K562 (cell line): ENCODE measurements around the gene CCDC106. TPM values are rescaled to one million over a fixed set of nuclear protein-coding genes. Genes with fewer than 3 reads are reported as not detected.
A peak's percentile ranks its signal among the peaks of the same experiment; 100 is the strongest.

Experiments used
- BACH1 ChIP-seq: fragments of 200-800 bp; sonication (Bioruptor generic); IDR thresholded peaks from 2 replicates; pipeline ENCODE4 v1.6.1; 2016; ENCODE audit warnings: missing genetic modification characterization, missing compliant biosample characterization
- CBFB ChIP-seq: sonication (generic); formaldehyde crosslinking; IDR thresholded peaks from 2 replicates; pipeline ENCODE4 v1.4.0; 2020; ENCODE audit warnings: mild to moderate bottlenecking, missing genetic modification reagents
- CXXC5 ChIP-seq: fragments of 250-450 bp; sonication (Bioruptor Pico); IDR thresholded peaks from 2 replicates; pipeline ENCODE4 v1.8.0; 2022; ENCODE audit warnings: inconsistent platforms, mild to moderate bottlenecking, moderate library complexity
- DACH1 ChIP-seq: fragments of 450-650 bp; IDR thresholded peaks from 2 replicates; pipeline ENCODE4 v1.6.1; 2018; ENCODE audit not compliant: partially characterized antibody
- JUNB ChIP-seq: fragments of 450-650 bp; formaldehyde crosslinking; conservative IDR thresholded peaks from 2 replicates; pipeline ENCODE4 v1.4.0; 2020; ENCODE audit warnings: mild to moderate bottlenecking
- KAT8 ChIP-seq: fragments of 450-650 bp; IDR thresholded peaks from 2 replicates; pipeline ENCODE4 v1.6.1; 2016; ENCODE audit warnings: low read depth, mild to moderate bottlenecking
- KLF1 ChIP-seq: fragments of 450-650 bp; IDR thresholded peaks from 2 replicates; pipeline ENCODE4 v1.6.1; 2016; ENCODE audit warnings: missing genetic modification characterization, missing compliant biosample characterization
- MECOM ChIP-seq: fragments of 250-450 bp; sonication (Bioruptor Pico); IDR thresholded peaks from 2 replicates; pipeline ENCODE4 v1.8.0; 2022; ENCODE audit warnings: inconsistent platforms
- NCOA2 ChIP-seq, 2 experiments: fragments of 450-650 bp; IDR thresholded peaks; 2 replicates each; pipeline ENCODE4 v1.6.1; 2018; ENCODE audit warnings: mild to moderate bottlenecking in 2 of 2, moderate library complexity in 1 of 2; ENCODE audit not compliant: partially characterized antibody in 2 of 2
- POLR2B ChIP-seq: fragments of 450-650 bp; IDR thresholded peaks from 2 replicates; pipeline ENCODE4 v1.6.1; 2018; ENCODE audit warnings: low read depth; ENCODE audit not compliant: partially characterized antibody
- RBM25 ChIP-seq: fragments of 200-400 bp; formaldehyde crosslinking; IDR thresholded peaks from 2 replicates; pipeline ENCODE4 v1.6.1; 2018; ENCODE audit warnings: low read length, low read depth, moderate library complexity; ENCODE audit not compliant: severe bottlenecking
- RBM39 ChIP-seq: fragments of 200-400 bp; formaldehyde crosslinking; optimal IDR thresholded peaks from 2 replicates; pipeline ENCODE3; 2018; ENCODE audit warnings: low read depth, low read length
- SRSF7 ChIP-seq: fragments of 200-400 bp; formaldehyde crosslinking; optimal IDR thresholded peaks from 2 replicates; pipeline ENCODE3; 2017; ENCODE audit warnings: mild to moderate bottlenecking, low read depth, low read length
- TFAM ChIP-seq: fragments of 250-450 bp; sonication (Bioruptor Pico); conservative IDR thresholded peaks from 2 replicates; pipeline ENCODE4 v1.5.0; 2021; ENCODE audit warnings: mild to moderate bottlenecking, moderate library complexity
- ZBTB34 ChIP-seq: fragments of 250-450 bp; sonication (Bioruptor Pico); IDR thresholded peaks from 2 replicates; pipeline ENCODE4 v1.8.0; 2021; ENCODE audit warnings: mild to moderate bottlenecking, moderate library complexity
- ZNF79 ChIP-seq: fragments of 250-450 bp; sonication (Bioruptor Pico); IDR thresholded peaks from 2 replicates; pipeline ENCODE4 v1.4.0; 2020; ENCODE audit warnings: low read depth, mild to moderate bottlenecking, moderate library complexity
- polyA plus RNA-seq, 8 experiments: library from polyadenylated mRNA; depleted of rRNA in 4 of 8; stranded (reverse) in 5 of 8; unstranded in 3 of 8; fragments of >200 nt; fragmentation: Nextera tagmentation in 2 of 8; fragmentation: Illumina TruSeq in 1 of 8; extraction: Ambion mirVana in 2 of 8; extraction: Trizol in 1 of 8; gene quantifications; 2 replicates each; pipeline versions ENCODE4 v1.2.1 to v1.2.3, GENCODE V29; 2011 to 2014; ENCODE audit warnings: inconsistent platforms in 1 of 8, missing spikeins in 1 of 8
- total RNA-seq, 7 experiments: library from RNA; depleted of rRNA in 6 of 7; stranded (reverse); fragments of >200 nt in 6 of 7; fragmentation: Illumina TruSeq in 2 of 7; extraction: Trizol in 2 of 7; gene quantifications; 2 replicates each; pipeline versions ENCODE4 v1.2.1 to v1.2.3, GENCODE V29; 2011 to 2021; ENCODE audit warnings: low replicate concordance in 1 of 7
- TF ChIP-seq, protein P1 (sequence below): fragments of 250-450 bp; sonication (Bioruptor Pico); IDR thresholded peaks from 2 replicates; pipeline ENCODE4 v1.8.0; 2022; ENCODE audit warnings: inconsistent platforms
- TF ChIP-seq, protein P2 (sequence below), 2 experiments: fragments of 150-350 bp in 1 of 2; IDR thresholded peaks; 2 replicates each; pipeline ENCODE4 v1.6.1; 2012 to 2016; ENCODE audit warnings: low read depth in 2 of 2, low read length in 2 of 2, mild to moderate bottlenecking in 1 of 2, moderate library complexity in 1 of 2
- TF ChIP-seq, protein P3 (sequence below): fragments of 450-650 bp; IDR thresholded peaks from 2 replicates; pipeline ENCODE4 v1.6.1; 2018; ENCODE audit warnings: mild to moderate bottlenecking, low read depth; ENCODE audit not compliant: partially characterized antibody

CCDC106 gene
- total and polyA plus RNA-seq, 9 of the 15 experiments (the other 6 are each of a cell fraction or from before 2014, with no cell fraction given): 0.10 to 27.5 (median 15.0) TPM; not detected in 1

DNA sequence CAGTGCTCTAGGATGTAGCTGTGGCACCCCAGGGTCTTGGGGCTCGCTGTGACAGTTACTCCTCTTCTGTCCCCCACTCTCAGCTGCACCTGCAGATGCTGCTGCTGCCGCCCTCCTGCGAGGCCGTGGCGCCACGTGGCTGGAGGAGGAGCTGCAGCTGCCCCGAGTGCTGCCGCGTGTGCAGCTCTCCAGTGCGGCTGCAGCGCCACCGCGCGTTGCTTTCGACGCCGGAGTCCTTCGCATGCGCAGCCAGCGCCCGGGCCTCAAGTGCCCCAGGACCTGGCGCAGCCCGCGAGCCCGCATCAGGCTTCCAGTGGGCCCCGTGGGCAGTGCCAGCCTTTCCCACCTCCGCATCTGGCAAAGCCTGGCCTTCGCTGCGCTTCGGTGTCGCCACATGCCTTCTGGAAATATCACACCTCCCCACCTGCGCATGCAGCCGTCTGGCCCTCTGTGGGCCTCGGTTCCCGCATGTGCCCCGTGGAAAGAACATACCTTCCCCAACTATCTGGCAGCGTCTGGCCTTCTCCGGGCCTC is 7.9 kb upstream of the CCDC106 start (continued):
- TF ChIP-seq, protein P1, sequence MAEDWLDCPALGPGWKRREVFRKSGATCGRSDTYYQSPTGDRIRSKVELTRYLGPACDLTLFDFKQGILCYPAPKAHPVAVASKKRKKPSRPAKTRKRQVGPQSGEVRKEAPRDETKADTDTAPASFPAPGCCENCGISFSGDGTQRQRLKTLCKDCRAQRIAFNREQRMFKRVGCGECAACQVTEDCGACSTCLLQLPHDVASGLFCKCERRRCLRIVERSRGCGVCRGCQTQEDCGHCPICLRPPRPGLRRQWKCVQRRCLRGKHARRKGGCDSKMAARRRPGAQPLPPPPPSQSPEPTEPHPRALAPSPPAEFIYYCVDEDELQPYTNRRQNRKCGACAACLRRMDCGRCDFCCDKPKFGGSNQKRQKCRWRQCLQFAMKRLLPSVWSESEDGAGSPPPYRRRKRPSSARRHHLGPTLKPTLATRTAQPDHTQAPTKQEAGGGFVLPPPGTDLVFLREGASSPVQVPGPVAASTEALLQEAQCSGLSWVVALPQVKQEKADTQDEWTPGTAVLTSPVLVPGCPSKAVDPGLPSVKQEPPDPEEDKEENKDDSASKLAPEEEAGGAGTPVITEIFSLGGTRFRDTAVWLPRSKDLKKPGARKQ (CRISPR knock-in tag): peak; percentile 92
- TF ChIP-seq DACH1 (no peak), RBM25 (no peak), KAT8 (no peak), ZBTB34 (CRISPR knock-in tag) (0 out of 2 replicates have a peak, but pooled peaks have one; percentile 7), TFAM (CRISPR knock-in tag) (no peak), BACH1 (tag) (no peak), ZNF79 (CRISPR knock-in tag) (no peak), POLR2B (peak; percentile 12), KLF1 (tag) (0 out of 2 replicates have a peak, but pooled peaks have one; percentile 22), RBM39 (no peak), CBFB (CRISPR knock-in tag) (peak; percentile 88; the same call in 1 of the 2 replicates), SRSF7 (no peak), JUNB (CRISPR knock-in tag) (no peak), CXXC5 (peak; percentile 88), MECOM (CRISPR knock-in tag) (no peak), NCOA2 (IDR thresholded peaks at IDR 0.05; ENCODE audit: partially characterized antibody in 2 of 2) (no peak)
- TF ChIP-seq, protein P2, sequence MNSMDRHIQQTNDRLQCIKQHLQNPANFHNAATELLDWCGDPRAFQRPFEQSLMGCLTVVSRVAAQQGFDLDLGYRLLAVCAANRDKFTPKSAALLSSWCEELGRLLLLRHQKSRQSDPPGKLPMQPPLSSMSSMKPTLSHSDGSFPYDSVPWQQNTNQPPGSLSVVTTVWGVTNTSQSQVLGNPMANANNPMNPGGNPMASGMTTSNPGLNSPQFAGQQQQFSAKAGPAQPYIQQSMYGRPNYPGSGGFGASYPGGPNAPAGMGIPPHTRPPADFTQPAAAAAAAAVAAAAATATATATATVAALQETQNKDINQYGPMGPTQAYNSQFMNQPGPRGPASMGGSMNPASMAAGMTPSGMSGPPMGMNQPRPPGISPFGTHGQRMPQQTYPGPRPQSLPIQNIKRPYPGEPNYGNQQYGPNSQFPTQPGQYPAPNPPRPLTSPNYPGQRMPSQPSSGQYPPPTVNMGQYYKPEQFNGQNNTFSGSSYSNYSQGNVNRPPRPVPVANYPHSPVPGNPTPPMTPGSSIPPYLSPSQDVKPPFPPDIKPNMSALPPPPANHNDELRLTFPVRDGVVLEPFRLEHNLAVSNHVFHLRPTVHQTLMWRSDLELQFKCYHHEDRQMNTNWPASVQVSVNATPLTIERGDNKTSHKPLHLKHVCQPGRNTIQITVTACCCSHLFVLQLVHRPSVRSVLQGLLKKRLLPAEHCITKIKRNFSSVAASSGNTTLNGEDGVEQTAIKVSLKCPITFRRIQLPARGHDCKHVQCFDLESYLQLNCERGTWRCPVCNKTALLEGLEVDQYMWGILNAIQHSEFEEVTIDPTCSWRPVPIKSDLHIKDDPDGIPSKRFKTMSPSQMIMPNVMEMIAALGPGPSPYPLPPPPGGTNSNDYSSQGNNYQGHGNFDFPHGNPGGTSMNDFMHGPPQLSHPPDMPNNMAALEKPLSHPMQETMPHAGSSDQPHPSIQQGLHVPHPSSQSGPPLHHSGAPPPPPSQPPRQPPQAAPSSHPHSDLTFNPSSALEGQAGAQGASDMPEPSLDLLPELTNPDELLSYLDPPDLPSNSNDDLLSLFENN (IDR thresholded peaks at IDR 0.05; ENCODE audit: low read depth in 2 of 2, low read length in 2 of 2): no peak
- TF ChIP-seq, protein P3, sequence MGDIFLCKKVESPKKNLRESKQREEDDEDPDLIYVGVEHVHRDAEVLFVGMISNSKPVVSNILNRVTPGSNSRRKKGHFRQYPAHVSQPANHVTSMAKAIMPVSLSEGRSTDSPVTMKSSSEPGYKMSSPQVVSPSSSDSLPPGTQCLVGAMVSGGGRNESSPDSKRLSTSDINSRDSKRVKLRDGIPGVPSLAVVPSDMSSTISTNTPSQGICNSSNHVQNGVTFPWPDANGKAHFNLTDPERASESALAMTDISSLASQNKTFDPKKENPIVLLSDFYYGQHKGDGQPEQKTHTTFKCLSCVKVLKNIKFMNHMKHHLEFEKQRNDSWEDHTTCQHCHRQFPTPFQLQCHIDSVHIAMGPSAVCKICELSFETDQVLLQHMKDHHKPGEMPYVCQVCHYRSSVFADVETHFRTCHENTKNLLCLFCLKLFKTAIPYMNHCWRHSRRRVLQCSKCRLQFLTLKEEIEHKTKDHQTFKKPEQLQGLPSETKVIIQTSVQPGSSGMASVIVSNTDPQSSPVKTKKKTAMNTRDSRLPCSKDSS: no peak
